NT2/D1 (cell line): ENCODE data around the gene INTS1.

ENCODE experiments used
- SUZ12 ChIP-seq: IDR thresholded peaks from 2 replicates; pipeline ENCODE4 v1.6.1; 2011; ENCODE audit not compliant: insufficient read length, insufficient read depth; ENCODE audit errors: extremely low read depth
- YY1 ChIP-seq: IDR thresholded peaks from 2 replicates; pipeline ENCODE4 v1.6.1; 2011; ENCODE audit not compliant: insufficient read length, insufficient read depth
- ZNF274 ChIP-seq: IDR thresholded peaks from 2 replicates; pipeline ENCODE4 v1.6.1; 2011; ENCODE audit warnings: mild to moderate bottlenecking, low read depth, low read length

GRCh38 chr7:1502845-1503244, 1.3 kb downstream of the INTS1 start:
- TF ChIP-seq ZNF274, result no peak
- no peak for TF ChIP-seq YY1
- no peak for TF ChIP-seq SUZ12
